GM06990 (cell line): ENCODE results near the gene CTU1.
"Not testable (repeated sequence)": the region's sequence is repeated elsewhere in the genome, so short reads cannot be mapped to it uniquely, and the experiment has no call there.

Source experiments
- DNase-seq: peaks from one replicate; pipeline ENCODE4 v3.0.0-alpha.2; 2011; ENCODE audit not compliant: insufficient read length; ENCODE audit errors: extremely low read depth
- H3K27me3 ChIP-seq: replicated peaks from 2 replicates; pipeline ENCODE4 v1.6.0; 2011; ENCODE audit warnings: low read length; ENCODE audit not compliant: control insufficient read depth, insufficient read depth
- H3K36me3 ChIP-seq: 2 replicates; pipeline ENCODE4 v1.5.1; 2011; ENCODE audit warnings: low read length; ENCODE audit not compliant: control insufficient read depth, insufficient read depth
- H3K4me3 ChIP-seq: replicated peaks from 2 replicates; pipeline ENCODE4 v1.5.1; 2011; ENCODE audit warnings: low read depth, mild to moderate bottlenecking, control low read depth, low read length
- TF ChIP-seq, protein P1 (sequence below): IDR thresholded peaks from 2 replicates; pipeline ENCODE4 v1.5.1; 2011; ENCODE audit warnings: low read length, control low read depth, mild to moderate bottlenecking, inconsistent platforms; ENCODE audit not compliant: insufficient read depth, poor library complexity, severe bottlenecking

CTU1 gene

GRCh38 chr19:51147663-51148062, 39.5 kb upstream of the CTU1 start:
- no peak for DNase-seq
- Histone ChIP-seq H3K4me3 (no peak overlapping the region), H3K36me3 (no peaks in the 10 kb centered on the region), H3K27me3 (no peaks in the 10 kb centered on the region)
- TF ChIP-seq, protein P1, sequence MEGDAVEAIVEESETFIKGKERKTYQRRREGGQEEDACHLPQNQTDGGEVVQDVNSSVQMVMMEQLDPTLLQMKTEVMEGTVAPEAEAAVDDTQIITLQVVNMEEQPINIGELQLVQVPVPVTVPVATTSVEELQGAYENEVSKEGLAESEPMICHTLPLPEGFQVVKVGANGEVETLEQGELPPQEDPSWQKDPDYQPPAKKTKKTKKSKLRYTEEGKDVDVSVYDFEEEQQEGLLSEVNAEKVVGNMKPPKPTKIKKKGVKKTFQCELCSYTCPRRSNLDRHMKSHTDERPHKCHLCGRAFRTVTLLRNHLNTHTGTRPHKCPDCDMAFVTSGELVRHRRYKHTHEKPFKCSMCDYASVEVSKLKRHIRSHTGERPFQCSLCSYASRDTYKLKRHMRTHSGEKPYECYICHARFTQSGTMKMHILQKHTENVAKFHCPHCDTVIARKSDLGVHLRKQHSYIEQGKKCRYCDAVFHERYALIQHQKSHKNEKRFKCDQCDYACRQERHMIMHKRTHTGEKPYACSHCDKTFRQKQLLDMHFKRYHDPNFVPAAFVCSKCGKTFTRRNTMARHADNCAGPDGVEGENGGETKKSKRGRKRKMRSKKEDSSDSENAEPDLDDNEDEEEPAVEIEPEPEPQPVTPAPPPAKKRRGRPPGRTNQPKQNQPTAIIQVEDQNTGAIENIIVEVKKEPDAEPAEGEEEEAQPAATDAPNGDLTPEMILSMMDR, result no peak

GRCh38 chr19:51146751-51147150, 38.5 kb upstream of the CTU1 start:
- H3K27me3 ChIP-seq, result peaks cover 2% of the 10 kb centered on the region
- no peak for DNase-seq
- no peaks in the 10 kb centered on the region for H3K36me3 ChIP-seq
- TF ChIP-seq, protein P1, result no peak
- H3K4me3 ChIP-seq, result no peak overlapping the region

DNA sequence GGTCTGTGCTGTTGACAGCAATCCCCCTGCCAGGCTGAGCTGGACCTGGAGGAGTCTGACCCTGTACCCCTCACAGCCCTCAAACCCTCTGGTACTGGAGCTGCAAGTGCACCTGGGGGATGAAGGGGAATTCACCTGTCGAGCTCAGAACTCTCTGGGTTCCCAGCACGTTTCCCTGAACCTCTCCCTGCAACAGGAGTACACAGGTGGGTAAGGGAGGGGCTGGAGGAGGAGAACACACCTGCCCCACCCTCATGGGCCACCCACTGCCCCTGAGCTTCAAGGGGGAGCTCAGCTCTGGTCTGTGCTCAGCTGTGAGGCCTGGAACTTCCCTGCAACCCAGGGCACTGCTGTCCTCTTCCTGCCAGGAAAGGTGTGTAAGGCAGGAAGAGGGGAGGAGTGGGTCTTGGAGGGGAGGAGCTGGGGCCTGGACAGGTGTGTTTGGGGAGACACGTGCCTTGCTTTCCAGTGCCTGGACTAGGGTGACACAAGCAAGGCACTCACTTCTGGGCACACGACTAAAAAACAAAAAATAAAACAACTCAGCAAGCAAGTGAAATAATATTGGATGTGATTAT, 37.8 kb upstream of the CTU1 start:
- Histone ChIP-seq H3K27me3 (peaks cover 6% of the 10 kb centered on the region), H3K4me3 (no peak overlapping the region), H3K36me3 (no peaks in the 10 kb centered on the region)
- no peak for DNase-seq
- TF ChIP-seq, protein P1, result no peak

- TF ChIP-seq, protein P1, result no peak
- no peak for DNase-seq
- H3K36me3 ChIP-seq, result no peaks in the 10 kb centered on the region
Measured at GRCh38 chr19:51144482-51145045, 36.4 kb upstream of the CTU1 start.

GRCh38 chr19:51143486-51143885, 35.3 kb upstream of the CTU1 start:
- no peaks in the 10 kb centered on the region for H3K36me3 ChIP-seq
- H3K4me3 ChIP-seq, result no peak overlapping the region
- TF ChIP-seq, protein P1, result no peak
- peaks cover 7% of the 10 kb centered on the region for H3K27me3 ChIP-seq
- DNase-seq, result no peak

More at GRCh38 chr19:51144482-51145045, 36.4 kb upstream of the CTU1 start:
- Histone ChIP-seq H3K4me3 (no peak overlapping the region), H3K27me3 (peaks cover 6% of the 10 kb centered on the region)

GRCh38 chr19:51142809-51143475, 34.7 kb upstream of the CTU1 start:
- not testable (repeated sequence) for H3K27me3 ChIP-seq, DNase-seq, H3K36me3 ChIP-seq, H3K4me3 ChIP-seq
